GM12873 (cell line): ENCODE results near the gene GRB2.

Experiments
- CTCF ChIP-seq: IDR thresholded peaks from 2 replicates; pipeline ENCODE4 v1.5.1; 2012; ENCODE audit warnings: low read depth, mild to moderate bottlenecking, moderate library complexity, low read length, control low read depth; ENCODE audit not compliant: insufficient read depth; ENCODE audit errors: missing control alignments

GRB2 gene

GRCh38 chr17:75365931-75366275, 39.6 kb downstream of the GRB2 start:
- TF ChIP-seq CTCF, result no peak

- TF ChIP-seq CTCF, result no peak
Observed at GRCh38 chr17:75365009-75365930, 40.2 kb downstream of the GRB2 start.

- TF ChIP-seq CTCF, result no peak
Observed at GRCh38 chr17:75364078-75364477, 41.4 kb downstream of the GRB2 start.

GRCh38 chr17:75361996-75362395, 43.5 kb downstream of the GRB2 start:
- no peak for TF ChIP-seq CTCF

GRCh38 chr17:75361344-75361743, 44.1 kb downstream of the GRB2 start:
- no peak for TF ChIP-seq CTCF

- TF ChIP-seq CTCF, result no peak
Observed at GRCh38 chr17:75356260-75356937, 49.1 kb downstream of the GRB2 start.

GRCh38 chr17:75353176-75353575, 52.3 kb downstream of the GRB2 start:
- TF ChIP-seq CTCF, result no peak
